Body of pancreas (tissue), 4 donors: ENCODE measurements around the gene FAM117A. TPM values are rescaled to one million over a fixed set of nuclear protein-coding genes. Genes with fewer than 3 reads are reported as not detected.
A peak's percentile ranks its signal among the peaks of the same experiment; 100 is the strongest.
"Not testable (repeated sequence)": the region's sequence is repeated elsewhere in the genome, so short reads cannot be mapped to it uniquely, and the experiment has no call there.

Experiments
- ATAC-seq: fragments of 150-250 bp; one replicate; pipeline ENCODE4 v1.9.1; 2016
- DNase-seq, 4 donors: peaks; one replicate each; pipeline ENCODE4 v3.0.0-alpha.2; 2019
- H3K27ac ChIP-seq, 4 donors: fragments of 200-600 bp; sonication (generic); 1 replicate in 3 of 4; 2 replicates in 1 of 4; pipeline versions ENCODE4 v1.5.1 to v1.6.1; 2016 to 2019; ENCODE audit warnings: mild to moderate bottlenecking in 1 of 4, mixed read lengths in 1 of 4, moderate library complexity in 1 of 4
- H3K27me3 ChIP-seq, 2 donors: fragments of 200-600 bp; sonication (generic); one replicate each; pipeline ENCODE4 v1.6.0; 2016; ENCODE audit warnings: mild to moderate bottlenecking in 1 of 2
- H3K36me3 ChIP-seq, 2 donors: fragments of 200-600 bp; sonication (generic); replicated peaks in 1 of 2; 2 replicates each; pipeline ENCODE4 v1.5.1; 2016; ENCODE audit warnings: low read depth in 2 of 2; ENCODE audit not compliant: insufficient read depth in 1 of 2
- H3K4me1 ChIP-seq: fragments of 200-600 bp; sonication (generic); one replicate; pipeline ENCODE4 v1.6.0; 2016
- H3K4me3 ChIP-seq, 2 donors: fragments of 200-600 bp; sonication (generic); 1 replicate in 1 of 2; 2 replicates in 1 of 2; pipeline ENCODE4 v1.5.1; 2016 to 2019
- H3K9me3 ChIP-seq, 3 donors: fragments of 200-600 bp; sonication (generic); 1 replicate in 2 of 3; 2 replicates in 1 of 3; pipeline ENCODE4 v1.5.1; 2016
- POLR2A ChIP-seq, 3 donors: fragments of 450-650 bp; IDR thresholded peaks; one replicate each; pipeline ENCODE4 v1.6.1; 2016; ENCODE audit warnings: antibody characterized with exemption in 3 of 3, mild to moderate bottlenecking in 2 of 3
- WGBS, 2 donors: methylation state at CpG; one replicate each; pipeline ENCODE4 v1.1.5; 2017; 5-methylcytosine and 5-hydroxymethylcytosine counted together
- intact Hi-C: fragments of 100-400 bp; cut with DNase I; formaldehyde crosslinking; loops from one replicate; pipeline ENCODE4 v1.15.1; 2023
- total RNA-seq, 2 donors: library from RNA; depleted of rRNA; stranded (reverse); fragments of >200 nt; gene quantifications; one replicate each; pipeline ENCODE4 v1.1.0, GENCODE V29; 2016
- TF ChIP-seq, protein P1 (sequence below), 7 experiments: fragments of 450-650 bp in 4 of 7; fragments of 200-600 bp in 3 of 7; sonication (generic) in 3 of 7; IDR thresholded peaks; one replicate each; pipeline ENCODE4 v1.5.1; 2016 to 2019; ENCODE audit warnings: antibody characterized with exemption in 7 of 7

Gene FAM117A
- total RNA-seq, 2 donors from 2014 or later: 4.3 to 11.7 TPM

DNA sequence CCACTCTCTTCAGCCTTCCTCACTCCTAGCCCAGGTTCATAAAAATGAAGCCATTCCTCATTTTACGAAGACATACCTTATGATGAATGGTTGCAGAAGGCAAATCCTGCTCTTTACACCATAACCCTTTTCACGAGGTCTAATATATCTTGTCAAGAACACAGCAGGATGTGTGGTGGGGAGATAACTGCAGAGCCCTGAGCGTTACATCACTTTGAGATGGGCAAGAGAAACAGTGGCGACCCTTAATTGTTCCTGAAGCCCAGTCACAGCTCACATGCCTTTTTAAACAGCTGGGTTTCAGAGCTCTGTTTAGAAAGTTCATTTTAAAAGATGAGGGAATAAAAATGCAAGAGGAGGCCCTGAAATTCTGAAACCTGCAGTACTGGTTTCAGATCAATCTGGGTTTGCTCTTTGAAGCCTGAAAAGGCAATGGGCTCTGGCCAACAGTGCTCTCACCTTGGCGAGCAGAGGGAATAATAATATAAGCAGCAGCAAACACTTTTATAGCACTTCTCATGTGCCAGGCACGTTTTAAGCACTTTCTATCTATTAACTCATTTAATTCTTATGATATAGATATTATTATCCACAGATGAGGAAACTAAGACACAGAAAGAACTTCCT lies 2.9 kb downstream of the FAM117A start:
- ATAC-seq: no peak
- no peak for DNase-seq
- H3K4me1 ChIP-seq: peaks cover 30% of the 10 kb centered on the region
- H3K27ac ChIP-seq: no peak overlapping the region
- no peaks in the 10 kb centered on the region for H3K27me3 ChIP-seq
- no peaks in the 10 kb centered on the region for H3K36me3 ChIP-seq
- no peaks in the 10 kb centered on the region for H3K9me3 ChIP-seq
- 47 to 56% methylated on average over 6 of the region's 6 CpGs for WGBS, 2 donors
- H3K4me3 ChIP-seq: no peak overlapping the region
- TF ChIP-seq POLR2A (IDR thresholded peaks at IDR 0.05): no peak
- TF ChIP-seq, protein P1, sequence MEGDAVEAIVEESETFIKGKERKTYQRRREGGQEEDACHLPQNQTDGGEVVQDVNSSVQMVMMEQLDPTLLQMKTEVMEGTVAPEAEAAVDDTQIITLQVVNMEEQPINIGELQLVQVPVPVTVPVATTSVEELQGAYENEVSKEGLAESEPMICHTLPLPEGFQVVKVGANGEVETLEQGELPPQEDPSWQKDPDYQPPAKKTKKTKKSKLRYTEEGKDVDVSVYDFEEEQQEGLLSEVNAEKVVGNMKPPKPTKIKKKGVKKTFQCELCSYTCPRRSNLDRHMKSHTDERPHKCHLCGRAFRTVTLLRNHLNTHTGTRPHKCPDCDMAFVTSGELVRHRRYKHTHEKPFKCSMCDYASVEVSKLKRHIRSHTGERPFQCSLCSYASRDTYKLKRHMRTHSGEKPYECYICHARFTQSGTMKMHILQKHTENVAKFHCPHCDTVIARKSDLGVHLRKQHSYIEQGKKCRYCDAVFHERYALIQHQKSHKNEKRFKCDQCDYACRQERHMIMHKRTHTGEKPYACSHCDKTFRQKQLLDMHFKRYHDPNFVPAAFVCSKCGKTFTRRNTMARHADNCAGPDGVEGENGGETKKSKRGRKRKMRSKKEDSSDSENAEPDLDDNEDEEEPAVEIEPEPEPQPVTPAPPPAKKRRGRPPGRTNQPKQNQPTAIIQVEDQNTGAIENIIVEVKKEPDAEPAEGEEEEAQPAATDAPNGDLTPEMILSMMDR (IDR thresholded peaks at IDR 0.05): no peak
- intact Hi-C loops: no loop called here

DNA sequence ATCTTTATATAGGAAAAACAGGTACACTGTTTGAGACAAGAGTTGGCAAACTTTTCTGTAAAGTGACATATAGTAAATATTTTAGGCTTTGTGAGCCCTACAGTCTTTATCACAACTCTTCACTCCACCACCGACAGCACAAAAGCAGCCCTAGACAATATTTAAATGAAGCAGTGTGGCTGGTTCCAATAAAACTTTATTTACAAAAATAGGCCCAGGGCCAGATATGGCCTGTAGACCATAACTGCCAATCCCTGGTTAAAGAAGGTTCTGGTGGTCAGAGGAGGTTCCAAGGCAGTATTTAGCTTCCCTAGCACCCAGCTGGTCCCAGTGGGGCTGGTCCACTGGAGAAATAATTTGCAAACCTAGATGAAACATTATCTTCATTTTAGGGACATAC lies 3.6 kb downstream of the FAM117A start:
- Histone ChIP-seq H3K27ac (no peak overlapping the region), H3K4me3 (no peak overlapping the region), H3K4me1 (peaks cover 30% of the 10 kb centered on the region), H3K36me3 (no peaks in the 10 kb centered on the region), H3K27me3 (no peaks in the 10 kb centered on the region), H3K9me3 (no peaks in the 10 kb centered on the region)
- intact Hi-C loops: no loop called here
- no peak for TF ChIP-seq POLR2A (IDR thresholded peaks at IDR 0.05)
- ATAC-seq (no peak), DNase-seq (no peak)
- WGBS, 2 donors: 33 to 63% methylated on average over 1 of the region's 1 CpG

DNA sequence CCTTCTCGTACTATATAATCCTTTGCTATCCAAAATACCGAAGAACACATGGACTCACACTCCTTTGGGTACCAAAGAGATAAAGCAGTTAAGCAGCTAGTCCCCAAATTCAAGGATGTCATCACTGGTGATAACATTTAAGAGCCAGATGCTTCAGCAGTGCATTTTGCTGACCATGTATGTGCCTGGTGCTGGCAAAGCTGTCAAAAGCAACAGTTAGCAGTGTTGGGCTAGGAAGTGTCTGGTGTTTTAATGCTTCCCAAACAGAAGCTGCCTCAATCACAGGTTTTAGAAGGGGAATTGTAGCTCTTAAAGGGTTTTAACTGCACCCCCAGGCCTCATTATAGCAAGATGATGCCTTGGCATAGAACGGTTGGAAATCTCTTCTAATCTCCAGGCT lies 4.7 kb downstream of the FAM117A start:
- no peak overlapping the region for H3K27ac ChIP-seq
- TF ChIP-seq, protein P1 (IDR thresholded peaks at IDR 0.05): no peak
- no peak for TF ChIP-seq POLR2A (IDR thresholded peaks at IDR 0.05)
- intact Hi-C loops: no loop called here
- 65 to 72% methylated on average over 3 of the region's 3 CpGs for WGBS, 2 donors
- H3K9me3 ChIP-seq: no peaks in the 10 kb centered on the region
- DNase-seq (no peak), ATAC-seq (no peak)
- H3K4me1 ChIP-seq: peaks cover 31% of the 10 kb centered on the region
- H3K4me3 ChIP-seq: no peak overlapping the region
- no peaks in the 10 kb centered on the region for H3K36me3 ChIP-seq
- H3K27me3 ChIP-seq: no peaks in the 10 kb centered on the region

DNA sequence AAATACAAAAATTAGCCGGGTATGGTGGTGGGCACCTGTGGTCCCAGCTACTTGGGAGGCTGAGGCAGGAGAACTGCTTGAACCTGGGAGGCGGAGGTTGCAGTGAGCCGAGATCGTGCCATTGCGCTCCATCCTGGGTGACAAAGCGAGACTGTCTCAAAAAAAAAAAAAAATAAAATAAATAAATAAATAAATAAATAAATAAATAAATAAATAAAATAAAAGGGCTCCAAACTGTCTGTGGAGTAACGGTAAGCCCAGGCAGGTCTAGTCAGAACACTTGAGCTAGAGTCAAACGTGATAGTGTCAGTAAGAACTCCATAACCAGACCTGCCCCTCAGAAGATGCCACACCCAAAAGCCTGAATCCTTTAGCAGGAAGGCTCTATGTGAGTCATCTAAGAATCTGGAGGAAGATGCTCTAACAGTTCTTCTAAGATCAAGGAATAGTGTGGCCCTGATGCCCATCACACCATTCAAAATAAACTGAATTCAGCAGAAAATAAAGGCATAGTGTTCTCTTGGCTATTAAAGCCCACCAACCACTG lies 5.4 kb downstream of the FAM117A start:
- H3K27ac ChIP-seq, H3K27me3 ChIP-seq, DNase-seq, ATAC-seq, H3K9me3 ChIP-seq, H3K36me3 ChIP-seq, intact Hi-C loops, H3K4me3 ChIP-seq: not testable (repeated sequence)
- peaks cover 37% of the 10 kb centered on the region for H3K4me1 ChIP-seq
- WGBS, 2 donors: 87 to 94% methylated on average over 8 of the region's 8 CpGs

DNA sequence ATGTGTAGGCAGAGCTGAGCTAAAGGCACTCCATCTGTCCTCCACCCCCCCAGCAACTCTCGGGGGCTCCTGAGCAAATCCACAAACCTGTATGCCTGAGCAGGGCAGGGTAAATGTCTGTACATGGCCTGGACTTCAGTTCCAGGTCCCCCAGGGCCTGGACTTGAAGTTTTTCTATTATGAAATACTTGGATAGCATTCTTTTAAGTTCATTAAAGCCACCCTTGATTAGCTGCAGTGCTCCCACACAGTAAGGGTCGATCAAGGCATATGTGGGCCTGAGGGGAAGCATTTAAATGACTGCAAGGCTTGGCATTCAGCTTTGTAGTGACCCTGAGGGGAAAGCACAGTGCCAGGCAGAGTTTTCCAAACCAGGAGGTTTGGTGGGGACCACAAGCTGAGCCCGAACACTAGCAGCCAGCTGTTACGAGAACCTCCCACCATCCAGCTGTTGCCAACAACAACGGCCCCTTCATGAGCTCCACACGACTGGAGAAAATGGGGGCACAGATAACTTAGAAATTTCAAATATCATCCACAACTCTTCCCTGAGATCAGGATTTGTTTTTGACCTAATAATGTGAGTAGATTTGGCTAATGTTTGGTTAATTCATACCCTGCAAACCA lies 6.7 kb downstream of the FAM117A start:
- no peak for TF ChIP-seq POLR2A (IDR thresholded peaks at IDR 0.05)
- TF ChIP-seq, protein P1 (IDR thresholded peaks at IDR 0.05): no peak
- no peaks in the 10 kb centered on the region for H3K36me3 ChIP-seq
- DNase-seq (no peak), ATAC-seq (no peak)
- intact Hi-C loops: no loop called here
- H3K27ac ChIP-seq: peak overlapping the region in 1 of 4 donors; percentile 11
- H3K27me3 ChIP-seq: no peaks in the 10 kb centered on the region
- WGBS, 2 donors: 79 to 81% methylated on average over 3 to 6 of the region's 6 CpGs
- H3K4me3 ChIP-seq: no peak overlapping the region
- H3K9me3 ChIP-seq: no peaks in the 10 kb centered on the region
- H3K4me1 ChIP-seq: peaks cover 32% of the 10 kb centered on the region
